H9 (cell line): ENCODE data around the gene PARL. TPM values are rescaled to one million over a fixed set of nuclear protein-coding genes. Genes with fewer than 3 reads are reported as not detected.
A peak's percentile ranks its signal among the peaks of the same experiment; 100 is the strongest.

ENCODE experiments used
- DNase-seq: peaks from one replicate; pipeline ENCODE4 v3.0.0-alpha.2; 2017
- H2AFZ ChIP-seq: one replicate; pipeline ENCODE4 v1.6.1; 2013; ENCODE audit warnings: mild to moderate bottlenecking, low read length, control low read depth, moderate library complexity
- H2AK5ac ChIP-seq: 2 replicates; pipeline ENCODE4 v1.6.1; 2013; ENCODE audit warnings: low read length, control low read depth, mixed read lengths; ENCODE audit not compliant: insufficient read length
- H2BK120ac ChIP-seq: one replicate; pipeline ENCODE4 v1.6.1; 2013; ENCODE audit warnings: low read depth, mild to moderate bottlenecking, low read length, control low read depth, inconsistent platforms; ENCODE audit not compliant: poor library complexity, severe bottlenecking
- H2BK12ac ChIP-seq: 2 replicates; pipeline ENCODE4 v1.6.1; 2013; ENCODE audit warnings: low read length, control low read depth, mixed read lengths, low read depth; ENCODE audit not compliant: insufficient read length
- H2BK15ac ChIP-seq: 2 replicates; pipeline ENCODE4 v1.6.1; 2013; ENCODE audit warnings: low read depth, low read length, control low read depth
- H2BK20ac ChIP-seq: one replicate; pipeline ENCODE4 v1.6.1; 2013; ENCODE audit warnings: low read depth, mild to moderate bottlenecking, low read length, control low read depth, inconsistent platforms; ENCODE audit not compliant: poor library complexity, severe bottlenecking
- H2BK5ac ChIP-seq: 2 replicates; pipeline ENCODE4 v1.6.1; 2013; ENCODE audit warnings: low read length, control low read depth, mixed read lengths; ENCODE audit not compliant: insufficient read length
- H3K14ac ChIP-seq: 2 replicates; pipeline ENCODE4 v1.6.1; 2013; ENCODE audit warnings: low read length, control low read depth; ENCODE audit not compliant: insufficient read depth
- H3K18ac ChIP-seq: 2 replicates; pipeline ENCODE4 v1.6.1; 2013; ENCODE audit warnings: low read depth, mild to moderate bottlenecking, mixed read lengths, low read length, control low read depth; ENCODE audit not compliant: insufficient read length
- H3K23ac ChIP-seq: 2 replicates; pipeline ENCODE4 v1.6.1; 2013; ENCODE audit warnings: low read length, control low read depth, mixed read lengths, low read depth; ENCODE audit not compliant: insufficient read length
- H3K23me2 ChIP-seq: 2 replicates; pipeline ENCODE4 v1.6.1; 2013; ENCODE audit warnings: low read depth, mild to moderate bottlenecking, mixed read lengths, low read length, control low read depth; ENCODE audit not compliant: insufficient read length, poor library complexity, severe bottlenecking
- H3K27ac ChIP-seq: 2 replicates; pipeline ENCODE4 v1.5.1; 2013; ENCODE audit warnings: low read length, control low read depth, mixed read lengths, low read depth; ENCODE audit not compliant: insufficient read length
- H3K27me3 ChIP-seq: 2 replicates; pipeline ENCODE4 v1.6.1; 2013; ENCODE audit warnings: low read length, control low read depth, inconsistent platforms; ENCODE audit not compliant: insufficient read depth
- H3K4ac ChIP-seq: 2 replicates; pipeline ENCODE4 v1.6.1; 2013; ENCODE audit warnings: low read depth, mild to moderate bottlenecking, control low read depth, inconsistent platforms, low read length, moderate library complexity
- H3K4me1 ChIP-seq: 2 replicates; pipeline ENCODE4 v1.6.1; 2013; ENCODE audit warnings: low read length, control low read depth, inconsistent platforms; ENCODE audit not compliant: insufficient read depth
- H3K4me2 ChIP-seq: 2 replicates; pipeline ENCODE4 v1.6.1; 2013; ENCODE audit warnings: low read length, control low read depth, mixed read lengths; ENCODE audit not compliant: insufficient read length, insufficient read depth
- H3K56ac ChIP-seq: 2 replicates; pipeline ENCODE4 v1.6.1; 2013; ENCODE audit warnings: low read depth, mild to moderate bottlenecking, mixed read lengths, low read length, control low read depth; ENCODE audit not compliant: insufficient read length
- H3K79me1 ChIP-seq: 2 replicates; pipeline ENCODE4 v1.6.1; 2013; ENCODE audit warnings: low read depth, mild to moderate bottlenecking, moderate library complexity, low read length, control low read depth, inconsistent platforms; ENCODE audit not compliant: insufficient read depth, poor library complexity, severe bottlenecking
- H3K79me2 ChIP-seq: 2 replicates; pipeline ENCODE4 v1.6.1; 2013; ENCODE audit warnings: low read length, control low read depth, inconsistent platforms; ENCODE audit not compliant: insufficient read depth
- H3K9ac ChIP-seq: 2 replicates; pipeline ENCODE4 v1.6.1; 2013; ENCODE audit warnings: low read length, control low read depth, mixed read lengths; ENCODE audit not compliant: insufficient read length; ENCODE audit errors: extremely low read depth
- H3K9me3 ChIP-seq: one replicate; pipeline ENCODE4 v1.6.1; 2013; ENCODE audit warnings: low read depth, low read length, inconsistent platforms; ENCODE audit not compliant: control insufficient read depth
- H3T11ph ChIP-seq: one replicate; pipeline ENCODE4 v1.6.1; 2013; ENCODE audit warnings: mild to moderate bottlenecking, low read length, control low read depth, inconsistent platforms
- H4K20me1 ChIP-seq: one replicate; pipeline ENCODE4 v1.6.1; 2013; ENCODE audit not compliant: control insufficient read depth, insufficient read length, insufficient read depth
- H4K5ac ChIP-seq: 2 replicates; pipeline ENCODE4 v1.6.1; 2013; ENCODE audit warnings: low read depth, mild to moderate bottlenecking, mixed read lengths, low read length, control low read depth; ENCODE audit not compliant: insufficient read length
- H4K8ac ChIP-seq: replicated peaks from 2 replicates; pipeline ENCODE4 v1.6.1; 2013; ENCODE audit warnings: low read length, control low read depth, mixed read lengths, low read depth; ENCODE audit not compliant: insufficient read length
- H4K91ac ChIP-seq: 2 replicates; pipeline ENCODE4 v1.6.1; 2013; ENCODE audit warnings: low read depth, mild to moderate bottlenecking, moderate library complexity, mixed read lengths, low read length, control low read depth; ENCODE audit not compliant: insufficient read length
- H3K27ac Mint-ChIP-seq, 3 experiments: 2 replicates in 2 of 3; 3 replicates in 1 of 3; pipeline ENCODE4 v1.8.0; 2020 to 2021; ENCODE audit warnings: mixed read lengths in 3 of 3, mild to moderate bottlenecking in 1 of 3, moderate library complexity in 1 of 3
- H3K27me3 Mint-ChIP-seq: 2 replicates; pipeline ENCODE4 v1.8.0; 2021; ENCODE audit warnings: low read depth, mild to moderate bottlenecking, moderate library complexity, mixed read lengths
- H3K36me3 Mint-ChIP-seq, 3 experiments: 2 replicates in 2 of 3; 3 replicates in 1 of 3; pipeline ENCODE4 v1.8.0; 2020 to 2021; ENCODE audit warnings: low read depth in 3 of 3, mixed read lengths in 3 of 3; ENCODE audit not compliant: insufficient read depth in 1 of 3
- H3K4me1 Mint-ChIP-seq, 2 experiments: 2 replicates each; pipeline ENCODE4 v1.8.0; 2020; ENCODE audit warnings: mixed read lengths in 2 of 2
- H3K4me3 Mint-ChIP-seq, 2 experiments: 2 replicates in 1 of 2; 3 replicates in 1 of 2; pipeline ENCODE4 v1.8.0; 2020 to 2021; ENCODE audit warnings: mild to moderate bottlenecking in 2 of 2, mixed read lengths in 2 of 2, moderate library complexity in 1 of 2
- H3K9me3 Mint-ChIP-seq, 2 experiments: 2 replicates in 1 of 2; 3 replicates in 1 of 2; pipeline ENCODE4 v1.8.0; 2020; ENCODE audit warnings: mild to moderate bottlenecking in 2 of 2, mixed read lengths in 2 of 2, moderate library complexity in 1 of 2
- CTCF ChIP-seq: fragments of 200-600 bp; sonication (generic); conservative IDR thresholded peaks from 3 replicates; pipeline ENCODE4 v1.8.0; 2021; ENCODE audit warnings: antibody characterized with exemption, mild to moderate bottlenecking
- whole genome bisulfite sequencing: extraction: QIAGEN DNeasy Blood & Tissue Kit; methylation state at CpG from one replicate; pipeline ENCODE4 v1.1.7; 2013; ENCODE audit warnings: missing lambda C conversion rate, low lambda C conversion rate, mixed read lengths; ENCODE audit not compliant: insufficient read length; ENCODE audit errors: extremely low coverage; 5-methylcytosine and 5-hydroxymethylcytosine counted together
- total RNA-seq: library from RNA; stranded (reverse); gene quantifications from 2 replicates; pipeline ENCODE4 v1.2.1, GENCODE V29; 2021

PARL gene
- total RNA-seq, 1 experiment from 2014 or later, result 94.5 TPM

GRCh38 chr3:183827809-183828537 is 56.7 kb downstream of the PARL start:
- no peak overlapping the region for H2AK5ac ChIP-seq
- H3K23me2 ChIP-seq, result peaks cover 6% of the 10 kb centered on the region
- no peak overlapping the region for H3K14ac ChIP-seq
- Mint-ChIP-seq H3K4me3 (no peak overlapping the region), H3K9me3 (no peaks in the 10 kb centered on the region), H3K36me3 (peaks cover 3 to 29% (median 26%) of the 10 kb centered on the region in 3 experiments), H3K27ac (peak overlapping the region in 2 of 3 experiments; percentile 34 to 45; a peak in 4 of 7 replicates), H3K4me1 (peaks cover 16 to 20% of the 10 kb centered on the region in 2 experiments), H3K27me3 (peaks cover 9% of the 10 kb centered on the region)
- H3K9me3 ChIP-seq, result no peaks in the 10 kb centered on the region
- no peak overlapping the region for H3K56ac ChIP-seq
- H2BK120ac ChIP-seq, result no peak overlapping the region
- no peak overlapping the region for H3K9ac ChIP-seq
- no peak overlapping the region for H2BK12ac ChIP-seq
- no peak overlapping the region for H2BK15ac ChIP-seq
- no peak overlapping the region for H3K4me2 ChIP-seq
- no peak overlapping the region for H4K8ac ChIP-seq
- no peaks in the 10 kb centered on the region for H3K79me1 ChIP-seq
- H2AFZ ChIP-seq, result no peak overlapping the region
- TF ChIP-seq CTCF, result no peak
- H3K4ac ChIP-seq, result no peak overlapping the region
- H3K27ac ChIP-seq, result no peak overlapping the region
- WGBS, result no CpG with 5 or more reads among the region's 14 CpGs
- DNase-seq, result no peak
- H3K4me1 ChIP-seq, result no peaks in the 10 kb centered on the region; the same call in 1 of the 2 replicates
- H4K20me1 ChIP-seq, result no peaks in the 10 kb centered on the region
- H3K79me2 ChIP-seq, result no peaks in the 10 kb centered on the region
- no peaks in the 10 kb centered on the region for H3K27me3 ChIP-seq
- H3K18ac ChIP-seq, result no peak overlapping the region
- no peak overlapping the region for H2BK20ac ChIP-seq
- H3K23ac ChIP-seq, result no peak overlapping the region
- no peak overlapping the region for H2BK5ac ChIP-seq
- no peak overlapping the region for H4K91ac ChIP-seq
- no peak overlapping the region for H4K5ac ChIP-seq
- H3T11ph ChIP-seq, result no peak overlapping the region
